Keratinocyte (primary cell): Measurements from ENCODE around the gene DIO1. TPM values are rescaled to one million over a fixed set of nuclear protein-coding genes. Genes with fewer than 3 reads are reported as not detected.

Source experiments
- DNase-seq: peaks from one replicate; pipeline ENCODE4 v3.0.0-alpha.2; 2011; ENCODE audit warnings: low read depth, missing footprints, low spot score
- FAIRE-seq: peaks from 2 replicates; lab custom pipeline; 2011; peaks lifted over from hg19 to GRCh38; lab: Jason Lieb, UNC
- H2AFZ ChIP-seq: 2 replicates; pipeline ENCODE4 v1.6.0; 2012; ENCODE audit warnings: low read length, control low read depth, inconsistent platforms; ENCODE audit not compliant: control insufficient read depth
- H3K27ac ChIP-seq: 2 replicates; pipeline ENCODE4 v1.5.1; 2011; ENCODE audit warnings: low read length; ENCODE audit not compliant: control insufficient read depth, insufficient read depth
- H3K27me3 ChIP-seq: 3 replicates; pipeline ENCODE4 v1.6.0; 2011; ENCODE audit warnings: low read length; ENCODE audit not compliant: control insufficient read depth, insufficient read depth; ENCODE audit errors: extremely low read depth
- H3K36me3 ChIP-seq, 2 experiments: 2 replicates in 1 of 2; 3 replicates in 1 of 2; pipeline ENCODE4 v1.5.1; 2011; ENCODE audit warnings: low read length in 2 of 2, mild to moderate bottlenecking in 1 of 2; ENCODE audit not compliant: control insufficient read depth in 2 of 2, insufficient read depth in 2 of 2; ENCODE audit errors: extremely low read depth in 1 of 2
- H3K4me1 ChIP-seq: 3 replicates; pipeline ENCODE4 v1.5.1; 2011; ENCODE audit warnings: low read length; ENCODE audit not compliant: control insufficient read depth, insufficient read depth; ENCODE audit errors: extremely low read depth
- H3K4me2 ChIP-seq: 3 replicates; pipeline ENCODE4 v1.6.0; 2011; ENCODE audit warnings: low read depth, low read length; ENCODE audit not compliant: control insufficient read depth, insufficient read depth; ENCODE audit errors: extremely low read depth
- H3K4me3 ChIP-seq, 3 experiments: fragments of 200-600 bp in 1 of 3; sonication (generic) in 1 of 3; 2 replicates in 2 of 3; 3 replicates in 1 of 3; pipeline ENCODE4 v1.5.1; 2011 to 2016; ENCODE audit warnings: low read length in 3 of 3, mild to moderate bottlenecking in 3 of 3, control low read depth in 2 of 3, inconsistent platforms in 1 of 3, low read depth in 1 of 3, mixed read lengths in 1 of 3, mixed run types in 1 of 3, moderate library complexity in 1 of 3; ENCODE audit not compliant: control insufficient read depth in 2 of 3, insufficient read depth in 2 of 3; ENCODE audit errors: extremely low read depth in 1 of 3
- H3K79me2 ChIP-seq: 2 replicates; pipeline ENCODE4 v1.6.0; 2012; ENCODE audit warnings: low read length; ENCODE audit not compliant: control insufficient read depth, insufficient read depth
- H3K9ac ChIP-seq: 3 replicates; pipeline ENCODE4 v1.6.0; 2011; ENCODE audit warnings: low read length; ENCODE audit not compliant: control insufficient read depth, insufficient read depth; ENCODE audit errors: extremely low read depth
- H3K9me1 ChIP-seq: 3 replicates; pipeline ENCODE4 v1.6.0; 2011; ENCODE audit warnings: low read length; ENCODE audit not compliant: control insufficient read depth, insufficient read depth; ENCODE audit errors: extremely low read depth
- H3K9me3 ChIP-seq: 2 replicates; pipeline ENCODE4 v1.5.1; 2012; ENCODE audit warnings: low read depth, low read length; ENCODE audit not compliant: control insufficient read depth
- H4K20me1 ChIP-seq: 3 replicates; pipeline ENCODE4 v1.6.0; 2011; ENCODE audit warnings: low read length; ENCODE audit not compliant: control insufficient read depth, insufficient read depth; ENCODE audit errors: extremely low read depth
- CTCF ChIP-seq, 3 experiments: IDR thresholded peaks in 1 of 3; conservative IDR thresholded peaks in 1 of 3; optimal IDR thresholded peaks in 1 of 3; 2 replicates in 2 of 3; 3 replicates in 1 of 3; pipeline versions ENCODE3 to v1.5.1; 2011; ENCODE audit warnings: low read length in 3 of 3, mild to moderate bottlenecking in 3 of 3, moderate library complexity in 2 of 3, control low read depth in 1 of 3, inconsistent platforms in 1 of 3; ENCODE audit not compliant: insufficient read depth in 2 of 3; ENCODE audit errors: extremely low read depth in 1 of 3
- EZH2 ChIP-seq: IDR thresholded peaks from one replicate; pipeline ENCODE4 v1.6.1; 2012; ENCODE audit warnings: inconsistent platforms, mild to moderate bottlenecking, low read length, moderate library complexity
- dilution Hi-C: fragments of 300-500 bp; cut with MboI; formaldehyde crosslinking; loops from one replicate; pipeline ENCODE4 v1.7.0; 2020; ENCODE audit warnings: low sequenced_read_pairs; ENCODE audit not compliant: extremely low pct_ligation_motif_present
- polyA plus RNA-seq, 5 experiments: library from polyadenylated mRNA; depleted of rRNA in 3 of 5; stranded (reverse) in 3 of 5; stranded (forward) in 1 of 5; unstranded in 1 of 5; fragments of >200 nt; gene quantifications; 1 replicate in 1 of 5; 2 replicates in 3 of 5; 3 replicates in 1 of 5; pipeline versions ENCODE4 v1.2.1 to v1.2.3, GENCODE V29; 2011 to 2012; ENCODE audit warnings: missing spikeins in 2 of 5, low read depth in 1 of 5, low replicate concordance in 1 of 5

The DIO1 gene
- polyA plus RNA-seq, 1 donor (not counting 4 experiments of a cell fraction or from before 2014, with no cell fraction given): not detected

- DNase-seq: no peak
- Histone ChIP-seq H3K27me3 (no peaks in the 10 kb centered on the region), H3K9me3 (no peaks in the 10 kb centered on the region), H2AFZ (no peak overlapping the region), H3K9me1 (no peaks in the 10 kb centered on the region), H3K4me1 (peaks cover 25% of the 10 kb centered on the region), H3K36me3 (peaks cover 0 to 4% of the 10 kb centered on the region in 2 experiments), H3K9ac (no peak overlapping the region), H3K4me3 (no peak overlapping the region), H3K79me2 (peaks cover 36% of the 10 kb centered on the region), H4K20me1 (no peaks in the 10 kb centered on the region), H3K4me2 (no peak overlapping the region), H3K27ac (no peak overlapping the region)
- dilution Hi-C loops: no loop called here
- FAIRE-seq: no peak
- TF ChIP-seq CTCF (optimal IDR thresholded peaks at IDR 0.05 in 1 of 3, IDR thresholded peaks at IDR 0.05 in 1 of 3, conservative IDR thresholded peaks at IDR 0.05 in 1 of 3; ENCODE audit: extremely low read depth in 1 of 3, insufficient read depth in 2 of 3, low read length in 3 of 3) (no peak), EZH2 (no peak)
Observed at GRCh38 chr1:53943490-53944043, 49.6 kb downstream of the DIO1 start.

GRCh38 chr1:53944469-53945182, 50.6 kb downstream of the DIO1 start:
- no peaks in the 10 kb centered on the region for H3K9me3 ChIP-seq
- H3K4me1 ChIP-seq: peaks cover 29% of the 10 kb centered on the region
- peak overlapping the region; percentile 79 to 90 (median 84) for H3K4me3 ChIP-seq
- H3K79me2 ChIP-seq: peaks cover 46% of the 10 kb centered on the region
- H3K27me3 ChIP-seq: no peaks in the 10 kb centered on the region
- no peaks in the 10 kb centered on the region for H3K9me1 ChIP-seq
- peaks cover 3 to 9% of the 10 kb centered on the region in 2 experiments for H3K36me3 ChIP-seq
- H4K20me1 ChIP-seq: no peaks in the 10 kb centered on the region
- DNase-seq (no peak), FAIRE-seq (no peak)
- peak overlapping the region; percentile 98 for H3K4me2 ChIP-seq
- dilution Hi-C loops: no loop called here
- H2AFZ ChIP-seq: peak overlapping the region; percentile 93
- peak overlapping the region; percentile 85 for H3K9ac ChIP-seq
- TF ChIP-seq EZH2 (no peak), CTCF (optimal IDR thresholded peaks at IDR 0.05 in 1 of 3, IDR thresholded peaks at IDR 0.05 in 1 of 3, conservative IDR thresholded peaks at IDR 0.05 in 1 of 3; ENCODE audit: extremely low read depth in 1 of 3, insufficient read depth in 2 of 3, low read length in 3 of 3) (no peak)
- peak overlapping the region; percentile 73 for H3K27ac ChIP-seq
